Activated naive CD4-positive, alpha-beta T cell treated with anti-CD3 and anti-CD28 coated beads, Interleukin-2, amount 50 U/mL, for 16 hours (primary cell): ENCODE results near the gene GTF2H1.

Experiments used
- DNase-seq: peaks from one replicate; pipeline ENCODE4 v3.0.0-alpha.2; 2020

Gene GTF2H1

DNA sequence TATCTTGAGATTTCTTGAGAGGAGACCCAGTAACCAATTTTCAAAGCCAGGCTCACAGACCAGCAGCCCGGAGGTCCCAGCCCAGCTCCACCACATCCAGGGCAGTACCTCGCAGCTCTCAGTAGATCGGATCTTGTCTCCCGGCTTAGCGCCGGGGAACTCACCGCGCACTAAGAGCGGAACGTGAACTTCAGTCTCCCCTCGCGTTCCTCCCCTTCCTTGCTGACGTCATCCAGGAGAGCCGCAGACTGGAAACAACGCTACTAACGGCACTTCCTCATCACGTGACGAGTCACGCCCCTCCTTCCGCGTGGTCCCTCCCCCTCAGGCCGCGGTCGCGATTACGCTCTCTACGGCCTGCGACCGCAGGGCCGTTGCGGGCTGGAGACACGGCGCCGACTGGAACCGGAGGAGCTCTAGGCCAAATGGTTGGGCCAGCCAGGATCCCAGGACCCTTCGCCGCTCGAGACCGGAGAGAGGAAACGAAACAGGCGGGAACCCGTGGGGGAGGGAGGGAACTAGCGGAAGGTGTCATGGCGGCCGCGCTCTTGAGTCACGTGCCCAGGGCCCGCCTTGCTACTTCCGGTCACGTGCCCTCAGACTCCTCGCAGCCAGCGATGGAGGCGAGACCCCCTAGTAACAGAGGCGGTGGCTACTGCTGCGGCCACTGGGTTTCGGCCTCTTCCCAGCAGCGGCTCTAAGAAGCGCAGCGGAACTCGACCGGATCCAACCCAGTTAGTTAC lies at the start of gene GTF2H1, which contains the start of gene HPS5:
Gene GTF2H1 (plus strand): TSS at position 599 of the 743 bp plus-strand sequence. CDS start 10,508 bp downstream, outside the sequence.
Gene HPS5 (minus strand): TSS at position 172 of the 743 bp plus-strand sequence. CDS start 4,282 bp downstream, outside the sequence.
- DNase-seq, result peak; percentile 94

DNA sequence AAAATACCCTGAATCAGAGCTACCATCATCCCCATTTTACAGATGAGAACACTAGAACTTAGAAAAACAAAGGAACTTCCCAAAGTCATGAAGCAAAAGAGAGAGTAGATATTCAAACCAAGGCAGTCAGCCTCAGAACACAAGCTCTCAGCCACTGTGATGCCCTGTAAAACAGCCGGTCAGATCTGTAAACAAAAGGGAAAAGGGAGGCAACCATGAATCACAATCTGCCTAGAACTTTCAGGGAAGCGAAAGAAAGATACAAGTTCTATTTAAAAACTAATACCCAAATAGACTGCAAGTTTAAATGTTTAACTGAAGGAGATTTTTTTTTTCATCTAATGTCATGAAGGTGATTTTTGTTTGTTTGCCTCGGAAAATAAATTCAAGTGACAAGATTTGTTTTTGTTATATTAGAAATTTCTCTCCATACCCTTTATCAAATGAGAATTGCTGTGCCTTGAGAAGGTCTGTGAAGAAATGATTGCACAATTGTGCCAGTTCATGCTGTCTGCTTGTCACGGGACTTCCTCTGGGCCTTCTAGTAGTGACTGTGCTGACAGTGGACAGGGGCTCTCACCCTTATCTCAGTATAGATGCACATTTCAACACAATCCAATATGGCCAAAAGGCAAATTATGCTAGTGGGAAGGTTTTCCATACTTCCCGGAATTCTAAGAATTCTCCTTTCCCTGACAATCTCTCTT lies 44.6 kb upstream of the GTF2H1 start:
- DNase-seq, result no peak

DNA sequence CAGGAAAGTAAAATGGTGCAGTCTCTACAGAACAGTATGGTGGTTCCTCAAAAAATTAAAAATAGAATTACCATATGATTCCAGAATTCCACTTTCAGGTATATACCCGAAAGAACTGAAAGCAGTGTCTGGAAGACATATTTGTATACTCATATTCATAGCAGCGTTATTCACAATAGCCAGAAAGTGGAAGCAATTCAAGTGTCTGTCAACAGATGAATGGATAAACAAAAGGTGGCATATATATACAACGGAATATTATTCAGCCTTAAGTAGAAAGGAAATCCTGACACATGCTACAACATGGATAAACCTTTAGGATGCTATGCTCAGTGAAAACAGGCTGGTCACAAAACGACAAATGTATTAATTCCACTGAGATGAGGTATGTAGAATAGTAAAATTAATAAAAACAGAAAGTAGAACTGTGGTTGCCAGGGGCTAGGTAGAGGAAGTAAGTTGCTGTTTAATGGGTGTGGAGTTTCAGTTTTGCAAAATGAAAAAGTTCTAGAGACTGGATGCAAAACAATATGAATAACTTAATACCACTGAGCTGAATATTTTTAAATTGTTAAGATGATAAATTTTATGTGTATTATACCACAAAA lies 41.8 kb upstream of the GTF2H1 start:
- DNase-seq, result no peak

DNA sequence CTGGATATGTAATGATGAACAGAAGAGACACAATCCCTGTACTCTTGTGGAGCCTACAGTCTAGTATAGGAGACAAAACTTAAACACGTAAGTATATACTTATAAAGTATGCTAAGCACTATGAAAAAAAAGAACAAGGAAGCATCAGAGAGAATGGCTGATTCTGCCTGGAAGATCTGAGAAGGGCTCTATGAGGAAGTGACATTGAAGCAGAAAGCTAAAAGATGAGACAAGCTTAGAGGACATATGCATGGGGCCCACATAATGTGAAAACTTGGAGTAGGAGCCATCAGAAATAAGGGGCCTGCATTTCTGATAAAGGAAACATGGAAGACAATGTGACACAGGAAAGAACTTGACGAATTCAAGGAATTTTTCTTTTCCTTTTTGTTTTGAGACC lies 39.7 kb upstream of the GTF2H1 start:
- DNase-seq, result no peak

DNA sequence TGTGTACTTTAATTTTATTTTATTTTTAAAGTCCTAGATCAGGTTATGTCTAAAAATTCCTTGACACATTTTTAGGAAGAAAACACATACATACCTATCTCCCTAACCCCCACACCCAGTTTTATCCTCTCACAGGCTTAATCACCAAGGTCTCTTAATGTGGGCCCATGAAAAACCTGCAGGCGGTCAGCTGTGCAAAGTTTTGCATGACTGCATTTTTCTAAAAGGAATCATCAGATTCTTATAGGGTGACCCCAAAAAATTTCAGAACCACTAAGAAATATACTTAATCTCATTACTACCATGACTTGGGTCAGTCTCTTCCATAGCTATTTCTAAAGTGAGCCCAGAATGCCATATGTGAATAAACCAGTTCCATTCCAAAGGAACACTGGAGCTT lies 36.5 kb upstream of the GTF2H1 start:
- no peak for DNase-seq

DNA sequence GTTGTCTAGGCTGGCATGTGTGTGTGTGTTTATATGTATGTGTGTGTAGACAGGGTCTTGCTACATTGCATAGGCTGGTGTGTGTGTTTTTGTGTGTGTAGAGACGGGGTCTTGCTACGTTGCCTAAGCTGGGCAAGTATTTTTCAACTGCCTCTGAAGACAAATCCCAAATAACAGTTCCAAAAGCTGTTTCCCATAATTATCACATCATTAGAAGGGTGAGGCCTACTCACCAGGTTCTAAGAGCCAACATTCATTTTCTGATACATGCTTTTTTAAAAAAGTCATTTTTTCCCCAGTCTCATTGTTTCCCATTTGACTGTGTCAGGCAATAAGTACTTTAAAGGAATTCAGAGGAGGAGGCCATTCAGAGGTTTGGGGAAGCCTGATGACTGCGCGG lies 33.5 kb upstream of the GTF2H1 start:
- DNase-seq, result no peak

DNA sequence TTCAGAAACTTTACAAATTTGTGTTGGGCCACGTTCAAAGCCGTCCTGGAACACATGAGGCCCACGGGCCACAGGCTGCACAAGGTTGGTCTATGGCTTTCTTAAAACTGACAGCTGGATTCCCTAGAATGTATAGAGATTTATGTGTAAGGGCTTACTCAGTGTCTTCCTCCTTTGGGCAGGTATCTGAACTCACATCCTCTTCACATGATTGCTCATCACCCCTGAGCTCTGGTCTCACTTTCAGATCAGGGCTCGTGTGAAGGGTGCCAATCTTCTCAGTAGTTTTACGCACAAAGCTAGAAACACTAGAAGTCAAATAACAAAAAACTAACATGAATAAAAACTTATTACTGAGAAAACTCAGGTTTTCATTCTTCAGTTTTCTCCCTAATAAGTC lies 27.5 kb upstream of the GTF2H1 start:
- no peak for DNase-seq

DNA sequence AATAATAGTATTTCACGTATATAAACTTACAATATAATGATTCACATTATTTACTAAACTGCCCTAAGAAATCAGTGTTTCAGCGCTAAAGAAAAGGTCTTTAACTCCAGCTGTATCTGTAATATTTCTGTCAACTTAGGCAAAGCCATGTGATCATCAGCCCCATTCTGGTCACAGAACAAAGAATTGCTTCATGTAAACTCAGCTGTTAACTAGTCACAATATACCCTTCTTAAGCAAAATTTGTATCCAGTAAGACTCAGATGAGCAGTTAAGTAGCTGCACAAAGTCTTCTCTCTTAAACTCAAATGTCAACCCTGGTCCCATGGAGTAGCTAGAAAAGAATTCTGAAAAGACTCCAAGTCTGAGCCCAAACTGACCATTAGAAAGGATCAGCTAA lies 27.1 kb upstream of the GTF2H1 start:
- DNase-seq, result no peak

DNA sequence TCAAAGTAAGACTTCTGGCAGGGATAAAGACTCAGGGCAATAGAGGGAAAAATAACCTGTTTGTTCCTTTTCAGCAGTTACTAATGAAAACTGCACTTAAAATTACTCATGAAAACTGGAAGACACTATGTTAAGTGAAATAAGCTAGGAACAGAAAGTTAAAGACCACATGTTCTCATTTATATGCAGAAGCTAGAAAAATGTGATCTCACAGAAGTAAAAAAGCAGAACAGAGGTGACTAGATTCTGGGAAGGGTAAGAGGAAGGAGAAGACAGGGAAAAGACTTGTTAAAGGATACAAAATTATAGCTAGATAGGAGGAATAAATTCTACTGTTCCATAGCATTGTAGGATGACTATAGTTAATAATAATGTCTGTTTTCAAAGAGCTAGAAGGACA lies 22.6 kb upstream of the GTF2H1 start:
- no peak for DNase-seq

DNA sequence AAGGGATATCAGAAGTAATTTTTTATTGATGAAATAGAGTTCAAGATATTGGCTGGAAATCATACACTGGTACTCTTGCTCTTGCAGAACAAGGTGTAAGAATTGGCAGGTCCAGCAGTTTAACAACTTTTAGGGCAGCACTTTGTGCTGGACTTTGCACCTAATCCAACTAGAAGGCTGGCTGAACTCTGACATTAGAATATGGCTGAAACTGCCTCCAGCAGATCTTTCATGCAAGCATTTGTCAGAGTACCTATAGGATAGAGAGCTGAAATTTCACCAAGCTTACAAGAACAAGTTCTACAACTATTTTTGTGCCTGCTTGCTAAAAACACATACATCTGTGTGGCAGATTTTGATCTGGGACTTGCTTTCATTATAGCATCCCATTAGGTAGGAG lies 17.6 kb upstream of the GTF2H1 start:
- DNase-seq, result no peak

DNA sequence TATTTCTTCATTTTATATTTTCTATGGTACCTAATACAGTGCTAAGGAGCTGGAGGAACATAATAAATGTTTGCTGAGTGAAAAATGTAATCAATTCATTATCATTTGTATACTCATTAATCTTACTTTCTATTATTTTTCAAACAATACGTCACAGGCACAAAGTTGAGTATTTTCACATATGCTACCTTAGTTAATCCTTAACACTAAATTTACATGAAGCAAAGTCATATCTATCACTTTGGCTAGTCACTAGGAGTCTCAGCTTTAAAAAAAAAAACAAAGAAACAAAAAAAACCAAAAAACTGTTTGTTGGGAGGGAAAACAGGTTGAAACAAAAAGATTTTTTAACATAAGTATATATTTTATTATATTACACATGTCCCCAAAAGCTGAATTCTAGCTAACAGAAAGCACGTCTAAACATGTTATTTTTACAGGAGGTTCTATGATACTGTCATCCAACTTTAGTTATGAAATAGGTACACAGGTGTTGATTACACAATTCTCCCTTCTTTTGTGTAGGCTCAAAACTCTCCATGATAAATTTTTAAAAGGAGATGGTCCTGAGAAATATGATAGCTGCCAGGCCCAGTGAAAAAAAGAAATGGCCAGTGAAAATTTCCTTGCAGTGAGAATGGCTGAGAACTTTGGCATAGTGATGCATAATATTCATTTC lies 14.8 kb upstream of the GTF2H1 start:
- DNase-seq, result no peak

DNA sequence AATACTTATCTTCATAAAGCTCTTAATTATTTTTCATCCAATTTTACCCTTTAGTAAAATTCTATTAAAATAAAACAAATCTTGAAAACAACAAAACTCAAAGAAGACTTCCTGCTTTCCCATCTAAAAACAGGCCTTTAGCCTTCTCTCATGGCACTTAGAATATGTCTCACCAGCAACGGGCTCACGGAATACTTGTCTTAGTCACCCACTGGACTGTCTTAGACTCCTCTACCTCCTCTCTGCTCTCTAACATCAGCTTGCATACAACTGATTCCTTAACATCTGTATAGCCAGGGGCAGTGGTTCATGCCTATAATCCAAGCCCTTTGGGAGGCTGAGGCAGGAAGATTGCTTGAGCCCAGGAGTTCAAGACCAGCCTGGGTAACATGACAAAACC lies 14.1 kb upstream of the GTF2H1 start:
- no peak for DNase-seq

DNA sequence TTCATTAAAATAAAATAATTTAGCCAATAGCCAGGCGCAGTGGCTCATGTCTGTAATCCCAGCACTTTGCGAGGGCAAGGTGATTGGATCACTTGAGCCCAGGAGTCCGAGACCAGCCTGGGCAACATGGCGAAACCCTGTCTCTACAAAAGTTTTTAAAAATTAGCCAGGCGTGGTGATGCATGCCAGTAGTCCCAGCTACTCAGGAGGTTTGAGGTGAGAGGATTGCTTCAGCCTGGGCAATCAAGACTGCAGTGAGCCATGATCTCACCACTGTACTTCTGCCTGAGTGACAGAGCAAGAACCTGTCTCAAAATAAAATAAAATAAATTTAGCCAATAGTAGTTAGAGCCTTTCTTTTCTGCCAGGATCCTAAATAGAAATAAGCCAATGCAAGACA lies 12.7 kb upstream of the GTF2H1 start:
- DNase-seq, result no peak

DNA sequence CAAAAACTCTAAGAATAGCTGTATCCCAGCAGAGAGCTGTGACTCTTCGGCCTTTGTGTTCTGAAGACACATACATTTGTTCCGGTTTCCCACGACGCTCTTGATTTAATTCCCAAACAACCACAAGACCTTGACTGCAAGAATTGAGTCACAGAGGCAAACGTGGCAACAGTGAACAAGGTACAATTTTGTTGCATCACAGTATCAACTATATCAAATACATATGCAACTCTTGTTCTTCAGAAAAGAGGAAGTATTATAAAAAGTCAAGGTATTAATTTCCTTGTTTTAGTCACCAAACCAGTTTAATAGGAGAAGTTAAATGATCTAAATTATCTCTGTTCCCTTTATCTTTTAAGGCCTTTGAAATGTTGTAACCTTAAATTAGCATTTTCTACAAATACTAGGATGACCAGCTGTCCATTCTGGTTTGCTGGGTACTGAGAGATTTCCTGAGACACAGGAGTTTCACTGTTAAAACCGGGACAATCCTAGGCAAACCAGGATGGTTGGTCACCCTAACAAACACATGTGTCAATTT lies 11.5 kb upstream of the GTF2H1 start:
- DNase-seq, result no peak

DNA sequence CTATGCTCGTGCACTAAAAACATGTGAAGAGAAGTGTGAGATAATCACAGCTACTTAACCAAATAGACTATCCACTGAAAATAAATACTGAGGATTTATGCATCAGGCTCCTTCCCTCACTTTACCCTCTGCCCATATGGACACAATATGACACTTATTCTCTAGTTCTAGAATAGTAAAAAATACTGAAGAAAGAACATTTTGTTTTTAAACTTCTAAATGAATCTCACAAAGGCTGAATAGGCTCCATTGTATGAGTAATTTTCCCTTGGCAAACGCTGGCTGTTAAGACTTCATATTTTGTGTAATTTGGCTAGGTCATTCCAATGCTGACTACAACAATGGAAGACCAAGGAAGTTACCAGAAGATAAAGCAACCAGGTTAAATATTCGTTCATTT lies 10.4 kb upstream of the GTF2H1 start:
- DNase-seq, result no peak

DNA sequence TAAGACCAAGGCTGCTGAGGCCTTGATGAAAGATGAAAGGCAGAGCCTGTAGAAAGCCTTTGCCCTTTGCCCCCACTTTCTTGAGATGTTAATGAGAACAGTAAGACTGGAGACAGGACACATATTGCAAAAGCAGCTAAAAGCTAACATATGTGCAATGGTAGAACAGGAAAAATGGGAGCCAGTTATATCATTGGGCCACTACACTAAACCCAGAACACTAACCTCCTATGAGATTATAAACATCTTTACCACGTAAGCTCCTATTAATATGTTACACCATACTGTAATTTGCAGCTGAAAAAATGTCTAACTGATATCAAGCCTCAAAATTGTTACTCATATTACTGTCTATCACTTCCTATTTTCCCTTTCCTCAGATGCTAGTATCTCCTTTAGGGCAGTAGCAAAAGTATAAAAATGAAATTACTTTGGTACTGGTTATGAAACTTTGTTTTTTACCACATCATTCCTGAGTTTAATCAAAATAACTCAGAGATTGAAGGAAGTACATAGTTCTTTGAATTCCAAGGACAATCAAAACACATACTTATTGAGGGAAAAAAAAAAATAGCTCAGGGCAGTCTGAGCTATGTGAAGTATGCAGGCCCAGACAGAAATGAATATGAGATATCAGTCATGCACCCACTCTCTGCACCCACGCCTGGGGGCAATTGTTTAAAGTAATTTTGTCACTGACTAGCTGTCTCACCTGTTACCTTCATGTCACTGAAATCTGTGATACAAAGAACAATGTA lies 9.5 kb upstream of the GTF2H1 start:
- no peak for DNase-seq

DNA sequence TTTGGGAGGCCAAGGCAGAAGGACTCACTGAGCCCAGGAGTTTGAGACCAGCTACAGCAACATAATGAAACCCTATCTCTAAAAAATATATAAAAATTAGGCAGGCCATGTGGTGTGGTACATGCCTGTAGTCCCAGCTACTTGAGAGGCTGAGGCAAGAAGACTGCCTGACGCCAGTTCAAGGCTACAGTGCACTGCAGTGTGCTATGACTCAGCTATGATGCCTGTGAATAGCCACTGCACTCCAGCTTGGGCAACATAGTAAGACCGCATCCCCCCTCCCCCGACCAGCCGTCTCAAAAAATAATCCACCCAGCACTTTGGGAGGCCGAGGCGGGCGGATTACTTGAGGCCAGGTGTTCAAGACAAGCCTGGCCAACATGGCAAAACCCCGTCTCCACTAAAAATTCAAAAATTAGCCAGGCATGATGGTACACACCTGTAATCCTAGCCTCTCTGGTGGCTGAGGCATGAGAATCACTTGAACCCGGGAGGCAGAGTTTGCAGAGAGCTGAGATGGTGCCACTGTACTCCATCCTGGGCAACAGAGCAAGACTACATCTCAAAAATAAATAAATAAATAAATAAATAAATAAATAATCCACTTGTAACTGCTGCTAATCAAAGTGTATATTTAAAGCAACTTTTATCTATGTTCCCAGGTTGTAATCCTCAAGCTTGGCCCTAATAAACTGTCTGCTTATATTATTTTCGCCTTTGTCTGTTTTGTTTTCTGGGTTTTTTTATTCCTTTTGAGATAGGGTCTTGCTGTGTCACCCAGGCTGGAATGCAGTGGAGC lies 8.2 kb upstream of the GTF2H1 start:
- DNase-seq, result no peak

DNA sequence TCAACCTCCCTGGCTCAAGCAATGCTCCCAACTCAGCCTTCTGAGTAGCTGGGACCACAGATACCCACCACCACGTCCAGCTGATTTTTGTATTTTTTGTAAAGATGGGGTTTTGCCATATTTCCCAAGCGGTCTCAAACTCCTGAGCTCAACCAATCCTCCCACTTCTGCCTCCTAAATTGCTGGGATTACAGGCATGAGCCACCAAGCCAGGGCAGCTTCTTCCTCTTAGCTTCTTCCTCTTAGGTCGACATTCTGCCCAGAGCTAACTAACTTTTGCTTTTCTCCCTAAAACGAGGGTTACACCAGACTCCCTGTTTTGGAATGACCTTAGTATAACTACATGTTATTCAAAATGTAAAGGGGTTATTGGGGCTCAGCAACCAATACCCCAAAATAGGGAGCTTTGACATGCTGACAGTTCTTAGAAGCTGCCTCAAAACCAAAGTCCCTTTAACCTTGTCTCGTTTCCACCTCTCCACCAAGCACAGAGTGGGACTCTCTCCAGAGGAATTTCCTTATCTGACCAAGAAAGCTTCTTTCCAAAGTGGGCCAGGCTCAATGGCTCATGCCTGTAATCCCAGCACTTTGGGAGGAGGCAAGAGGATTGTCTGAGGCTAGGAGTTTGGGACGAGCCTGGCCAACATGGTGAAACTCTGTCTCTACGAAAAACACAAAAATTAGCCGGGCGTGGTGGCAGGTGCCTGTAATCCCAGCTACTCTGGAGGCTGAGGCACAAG lies 7.4 kb upstream of the GTF2H1 start:
- no peak for DNase-seq

DNA sequence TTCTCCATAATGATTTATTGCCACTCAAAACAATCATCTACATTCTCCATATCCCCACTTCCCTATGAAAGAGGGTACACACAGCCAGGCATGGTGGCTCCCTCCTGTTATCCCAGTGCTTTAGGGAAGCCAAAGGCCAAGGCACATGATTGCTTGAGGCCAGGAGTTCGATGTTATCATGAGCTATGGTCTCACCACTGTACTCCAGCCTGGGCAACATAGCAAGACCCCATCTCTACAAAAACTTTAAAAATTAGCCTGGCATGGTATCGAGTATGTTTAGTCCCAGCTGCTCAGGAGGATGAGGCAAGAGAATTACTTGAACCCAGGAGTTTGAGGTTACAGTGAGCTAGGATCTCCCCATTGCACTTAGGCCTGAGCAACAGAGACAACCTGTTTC lies 6.5 kb upstream of the GTF2H1 start:
- no peak for DNase-seq

DNA sequence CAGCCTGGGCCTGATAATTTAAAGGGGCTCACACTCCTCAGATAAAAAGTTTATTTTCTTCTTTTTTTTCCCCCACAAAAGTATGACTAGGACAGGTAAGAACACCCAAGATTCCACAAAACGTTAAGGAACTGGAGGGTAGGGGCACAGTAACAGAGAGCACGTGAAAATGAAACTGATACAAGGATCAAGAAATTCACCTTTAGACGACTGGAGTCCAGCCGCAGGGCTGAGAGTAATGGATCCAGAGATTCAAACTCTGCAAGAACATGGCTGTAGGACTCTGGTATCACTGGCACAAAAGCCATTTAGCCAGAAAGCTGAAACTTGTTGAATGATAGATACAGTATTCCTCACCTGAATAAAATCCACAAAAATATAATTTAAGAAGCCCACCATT lies 4.8 kb upstream of the GTF2H1 start:
- no peak for DNase-seq

DNA sequence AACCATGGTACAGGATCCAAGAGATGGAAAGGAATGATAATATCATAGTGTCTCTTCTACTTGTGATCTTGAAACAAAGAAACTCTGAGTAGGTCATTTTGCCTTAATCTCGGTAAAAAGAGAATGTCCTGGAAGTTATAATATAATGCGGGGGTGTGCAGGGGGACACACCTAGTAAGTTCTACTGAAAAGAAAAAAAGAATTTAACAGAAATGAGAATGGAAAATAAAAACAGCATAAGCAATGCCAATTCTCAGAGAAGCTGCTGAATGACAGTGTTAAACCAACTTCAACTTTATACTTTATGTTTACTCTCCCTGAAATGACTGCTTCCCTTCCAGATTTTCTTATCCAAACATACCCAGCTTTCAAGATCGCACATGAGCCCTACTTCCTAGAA lies 2.5 kb upstream of the GTF2H1 start:
- DNase-seq, result no peak
